Measurements from ENCODE around the gene PROP1.
A peak's percentile ranks its signal among the peaks of the same experiment; 100 is the strongest.
"Not testable (repeated sequence)": the region's sequence is repeated elsewhere in the genome, so short reads cannot be mapped to it uniquely, and the experiment has no call there.

The PROP1 gene

GRCh38 chr5:177982956-177983355 is 13.1 kb downstream of the PROP1 start:
- no peaks in the 10 kb centered on the region for H3K36me3 Mint-ChIP-seq (ENCODE audit: low read depth)
- no peak for TF ChIP-seq CTCF (IDR thresholded peaks at IDR 0.05; ENCODE audit: unreplicated experiment in 3 of 3)
- H3K4me1 Mint-ChIP-seq = peaks cover 18% of the 10 kb centered on the region
- H3K9me3 Mint-ChIP-seq = no peaks in the 10 kb centered on the region
- H3K27ac Mint-ChIP-seq = no peak overlapping the region
- H3K27me3 Mint-ChIP-seq (ENCODE audit: low read depth) = peaks cover 4% of the 10 kb centered on the region
- H3K4me3 Mint-ChIP-seq = no peak overlapping the region

DNA sequence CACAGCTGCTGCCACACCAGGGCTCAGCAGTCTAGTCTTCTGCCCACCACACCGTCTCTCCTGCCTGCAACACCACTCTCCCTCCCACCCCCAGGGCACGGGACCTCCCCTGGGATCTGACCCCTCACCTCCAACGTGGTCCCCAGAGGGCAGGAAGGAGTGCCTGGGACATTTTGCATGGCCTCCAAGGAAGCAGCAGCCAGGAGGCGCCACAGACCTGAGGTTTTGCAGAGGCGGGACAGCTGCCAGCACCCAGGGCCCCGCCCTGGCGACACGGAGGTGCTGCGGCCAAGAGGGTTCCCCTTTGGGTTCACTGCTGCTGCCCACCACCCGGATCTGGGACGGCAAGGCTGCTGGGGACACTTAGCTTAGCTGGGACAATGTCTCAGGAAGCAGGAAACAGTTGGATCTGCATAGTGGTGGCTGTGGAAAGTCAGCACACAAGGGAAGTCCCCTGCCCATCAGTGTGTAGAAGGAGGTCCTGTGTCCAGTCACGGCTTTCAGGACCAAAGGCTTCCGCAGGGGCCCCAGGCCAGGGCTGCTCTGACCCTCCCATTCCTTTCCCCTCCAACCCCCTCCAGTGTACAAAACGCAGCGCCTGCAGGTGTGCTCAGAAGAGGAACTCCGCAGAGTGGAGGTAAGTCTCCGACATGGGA is 13.8 kb downstream of the PROP1 start:
- no peak for TF ChIP-seq CTCF (IDR thresholded peaks at IDR 0.05; ENCODE audit: unreplicated experiment in 3 of 3)
- Mint-ChIP-seq H3K4me3 (no peak overlapping the region), H3K4me1 (peaks cover 22% of the 10 kb centered on the region), H3K27me3 (ENCODE audit: low read depth) (peaks cover 4% of the 10 kb centered on the region), H3K9me3 (no peaks in the 10 kb centered on the region), H3K36me3 (ENCODE audit: low read depth) (no peaks in the 10 kb centered on the region), H3K27ac (no peak overlapping the region)

GRCh38 chr5:177981296-177982071 is 14.6 kb downstream of the PROP1 start:
- TF ChIP-seq CTCF (IDR thresholded peaks at IDR 0.05; ENCODE audit: unreplicated experiment in 3 of 3) = no peak
- Mint-ChIP-seq H3K9me3 (no peaks in the 10 kb centered on the region), H3K36me3 (ENCODE audit: low read depth) (no peaks in the 10 kb centered on the region)

DNA sequence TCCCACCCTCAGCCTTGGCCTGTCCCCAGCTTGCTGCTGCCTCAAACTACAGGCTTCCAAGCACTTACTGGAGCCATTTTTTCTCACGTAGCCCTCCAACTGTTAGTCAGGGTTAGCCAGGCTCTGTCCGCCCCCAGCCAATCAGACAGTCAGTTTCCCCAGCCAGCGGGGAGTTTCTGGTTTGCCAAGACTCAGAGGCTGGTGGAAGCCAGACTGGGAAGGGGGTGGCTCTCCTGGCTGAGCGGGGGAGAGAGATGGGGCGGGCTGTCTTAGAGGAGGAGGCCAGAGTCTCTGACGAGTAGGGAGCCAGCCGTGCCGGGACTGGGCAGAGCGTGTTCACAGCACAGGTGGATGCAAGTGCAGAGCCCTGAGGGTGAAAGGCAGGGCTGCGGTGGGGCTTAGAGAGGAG is 15.3 kb downstream of the PROP1 start:
- Mint-ChIP-seq H3K27ac (peak overlapping the region in 2 of 3 experiments; percentile 35 to 82), H3K4me3 (no peak overlapping the region), H3K36me3 (ENCODE audit: low read depth) (no peaks in the 10 kb centered on the region), H3K9me3 (no peaks in the 10 kb centered on the region), H3K4me1 (peaks cover 22% of the 10 kb centered on the region), H3K27me3 (ENCODE audit: low read depth) (peaks cover 4% of the 10 kb centered on the region)
- TF ChIP-seq CTCF (IDR thresholded peaks at IDR 0.05; ENCODE audit: unreplicated experiment in 3 of 3) = no peak

More at GRCh38 chr5:177981296-177982071, 14.6 kb downstream of the PROP1 start:
- H3K27me3 Mint-ChIP-seq (ENCODE audit: low read depth) = peaks cover 4% of the 10 kb centered on the region
- no peak overlapping the region for H3K27ac Mint-ChIP-seq
- no peak overlapping the region for H3K4me3 Mint-ChIP-seq
- peaks cover 22% of the 10 kb centered on the region for H3K4me1 Mint-ChIP-seq

DNA sequence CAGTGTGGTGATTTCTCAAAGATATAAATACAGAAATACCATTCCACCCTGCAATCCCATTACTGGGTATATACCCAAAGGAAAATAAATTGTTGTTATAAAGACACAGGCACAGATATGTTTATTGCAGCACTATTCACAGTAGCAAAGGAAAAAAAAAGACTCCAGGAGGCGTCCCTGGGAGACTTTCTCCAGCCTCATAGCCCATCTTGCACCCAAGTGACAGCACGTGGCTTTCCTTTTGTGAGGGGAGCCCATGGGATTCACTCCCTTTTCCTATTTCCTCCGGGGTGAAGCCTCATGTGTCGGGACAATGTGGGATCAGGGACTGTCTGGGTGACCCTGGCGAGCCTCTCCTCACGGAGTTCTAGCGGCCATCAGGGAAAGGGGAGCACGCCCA is 18.4 kb downstream of the PROP1 start:
- not testable (repeated sequence) for H3K27ac Mint-ChIP-seq; H3K4me3 Mint-ChIP-seq; H3K9me3 Mint-ChIP-seq; H3K27me3 Mint-ChIP-seq (ENCODE audit: low read depth); H3K36me3 Mint-ChIP-seq (ENCODE audit: low read depth)
- peaks cover 24% of the 10 kb centered on the region for H3K4me1 Mint-ChIP-seq

DNA sequence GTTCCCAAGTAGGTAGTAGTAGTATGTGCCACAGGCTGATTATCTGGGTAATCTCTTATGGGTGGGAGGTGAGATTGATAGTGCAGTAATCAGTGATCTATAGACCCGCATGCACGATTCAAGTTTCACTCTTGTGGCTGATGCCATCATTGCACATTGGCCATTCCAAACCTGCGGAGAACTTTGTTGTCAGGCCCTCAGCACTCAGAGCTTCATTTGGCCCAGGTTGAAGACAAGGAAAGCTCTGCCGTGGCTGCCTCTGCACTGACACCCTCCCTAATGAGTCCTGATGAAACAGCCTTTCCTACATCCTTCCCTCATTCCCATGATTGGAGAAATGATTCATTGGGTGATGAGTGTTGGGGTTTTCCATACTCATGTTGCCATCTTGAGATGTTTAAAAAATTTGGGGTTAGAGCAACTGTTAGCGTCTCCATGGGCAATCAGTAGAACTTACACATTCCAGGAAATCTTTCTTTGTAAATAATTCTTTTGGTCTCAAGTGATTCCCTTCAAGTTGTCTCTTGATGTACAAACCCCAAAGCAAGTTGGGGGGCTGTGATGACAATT is 22.9 kb downstream of the PROP1 start:
- H3K4me3 Mint-ChIP-seq = no peak overlapping the region
- no peak for TF ChIP-seq CTCF (IDR thresholded peaks at IDR 0.05; ENCODE audit: unreplicated experiment in 3 of 3)
- peaks cover 11% of the 10 kb centered on the region for H3K4me1 Mint-ChIP-seq
- no peak overlapping the region for H3K27ac Mint-ChIP-seq
- H3K36me3 Mint-ChIP-seq (ENCODE audit: low read depth) = no peaks in the 10 kb centered on the region
- no peaks in the 10 kb centered on the region for H3K27me3 Mint-ChIP-seq (ENCODE audit: low read depth)
- no peaks in the 10 kb centered on the region for H3K9me3 Mint-ChIP-seq
